CD4-positive, CD25-positive, alpha-beta regulatory T cell (primary cell): ENCODE data around the gene TEAD3. TPM values are rescaled to one million over a fixed set of nuclear protein-coding genes. Genes with fewer than 3 reads are reported as not detected.

ENCODE experiments used
- ATAC-seq, 2 donors: fragments of 150-1000 bp; cut with Tn5 transposase; one replicate each; pipeline ENCODE4 v1.10.0; 2021; ENCODE audit warnings: low read depth in 2 of 2, moderate number of reproducible peaks in 2 of 2, moderate library complexity in 1 of 2
- DNase-seq, 3 donors: peaks; one replicate each; pipeline versions ENCODE4 v3.0.0 to v3.0.0-alpha.2; 2012 to 2022; ENCODE audit warnings: mixed read lengths in 1 of 3
- H3K27ac ChIP-seq: one replicate; pipeline ENCODE4 v1.7.0; 2013; ENCODE audit warnings: mild to moderate bottlenecking, low read length; ENCODE audit not compliant: insufficient read depth, poor library complexity, severe bottlenecking
- H3K27me3 ChIP-seq: one replicate; pipeline ENCODE4 v1.7.0; 2013; ENCODE audit warnings: low read length; ENCODE audit not compliant: control insufficient read depth, insufficient read depth
- H3K36me3 ChIP-seq: one replicate; pipeline ENCODE4 v1.7.0; 2013; ENCODE audit warnings: mild to moderate bottlenecking, low read length, moderate library complexity; ENCODE audit not compliant: control insufficient read depth, insufficient read depth
- H3K4me1 ChIP-seq: 2 replicates; pipeline ENCODE4 v1.7.0; 2013; ENCODE audit warnings: mild to moderate bottlenecking, low read length; ENCODE audit not compliant: insufficient read depth, control insufficient read depth, poor library complexity, severe bottlenecking
- H3K4me3 ChIP-seq: one replicate; pipeline ENCODE4 v1.7.0; 2013; ENCODE audit warnings: low read depth, mild to moderate bottlenecking, low read length, moderate library complexity
- H3K9me3 ChIP-seq, 2 experiments: 1 replicate in 1 of 2; 2 replicates in 1 of 2; pipeline ENCODE4 v1.7.0; 2013; ENCODE audit warnings: low read length in 2 of 2, mild to moderate bottlenecking in 1 of 2, moderate library complexity in 1 of 2; ENCODE audit not compliant: control insufficient read depth in 2 of 2
- H3K27ac Mint-ChIP-seq, 3 donors: one replicate each; pipeline ENCODE4 v1.8.0; 2020 to 2022; ENCODE audit warnings: mild to moderate bottlenecking in 3 of 3, mixed read lengths in 3 of 3, moderate library complexity in 2 of 3
- H3K27me3 Mint-ChIP-seq: one replicate; pipeline ENCODE4 v1.8.0; 2022; ENCODE audit warnings: mild to moderate bottlenecking, mixed read lengths
- H3K36me3 Mint-ChIP-seq: one replicate; pipeline ENCODE4 v1.8.0; 2020; ENCODE audit warnings: mixed read lengths
- H3K4me1 Mint-ChIP-seq, 4 donors: one replicate each; pipeline ENCODE4 v1.8.0; 2020 to 2022; ENCODE audit warnings: mixed read lengths in 4 of 4, mild to moderate bottlenecking in 1 of 4
- H3K4me3 Mint-ChIP-seq, 4 donors: one replicate each; pipeline ENCODE4 v1.8.0; 2020 to 2022; ENCODE audit warnings: mild to moderate bottlenecking in 4 of 4, mixed read lengths in 4 of 4, moderate library complexity in 3 of 4
- H3K9me3 Mint-ChIP-seq, 7 donors: one replicate each; pipeline ENCODE4 v1.8.0; 2020 to 2022; ENCODE audit warnings: mixed read lengths in 7 of 7, mild to moderate bottlenecking in 3 of 7, moderate library complexity in 2 of 7
- polyA plus RNA-seq, 4 donors: library from polyadenylated mRNA; unstranded; fragments of 300-500 nt; fragmentation: Illumina TruSeq; gene quantifications; one replicate each; pipeline ENCODE4 v1.2.3, GENCODE V29; 2021
- total RNA-seq: library from RNA; stranded (reverse); gene quantifications from one replicate; pipeline ENCODE4 v1.2.3, GENCODE V29; 2022

TEAD3 gene
- total and polyA plus RNA-seq, 5 donors from 2014 or later, result 0.18 to 0.24 (median 0.20) TPM; not detected in 2

DNA sequence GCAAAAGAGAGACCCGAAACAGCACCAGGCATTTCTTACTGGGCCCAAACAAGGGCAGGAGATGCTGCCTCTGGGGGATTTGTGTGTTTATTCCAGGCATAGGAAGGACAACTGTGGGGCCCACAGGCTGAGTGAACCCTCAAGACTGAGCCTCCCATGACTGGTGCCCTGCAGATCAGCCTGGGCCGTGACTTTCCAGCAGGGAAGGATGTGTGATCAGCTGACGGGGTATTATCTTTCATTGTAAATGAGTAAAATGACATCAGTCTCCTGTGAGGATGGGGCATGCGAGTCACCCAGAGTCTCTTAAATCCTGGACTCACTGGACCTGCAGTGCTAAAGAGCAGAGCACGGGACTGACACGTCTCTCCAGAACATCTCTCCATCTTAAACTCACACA is 3.9 kb upstream of the TEAD3 start:
- DNase-seq (no peak), ATAC-seq (no peak)
- Histone ChIP-seq H3K4me1 (peaks cover 17% of the 10 kb centered on the region), H3K4me3 (no peak overlapping the region), H3K27me3 (peaks cover 8% of the 10 kb centered on the region), H3K27ac (no peak overlapping the region), H3K36me3 (no peaks in the 10 kb centered on the region), H3K9me3 (no peaks in the 10 kb centered on the region)
- H3K27me3 Mint-ChIP-seq, result peaks cover 40% of the 10 kb centered on the region
- H3K4me3 Mint-ChIP-seq, result no peak overlapping the region
- peak overlapping the region in 1 of 3 donors; percentile 42 for H3K27ac Mint-ChIP-seq
- peaks cover 0 to 10% (median 4%) of the 10 kb centered on the region in 4 donors for H3K4me1 Mint-ChIP-seq
- no peaks in the 10 kb centered on the region for H3K36me3 Mint-ChIP-seq
- peaks cover 0 to 2% (median 0%) of the 10 kb centered on the region in 7 donors for H3K9me3 Mint-ChIP-seq

- H3K9me3 Mint-ChIP-seq, result peaks cover 0 to 2% (median 0%) of the 10 kb centered on the region in 7 donors
- DNase-seq (no peak), ATAC-seq (no peak)
- Histone ChIP-seq H3K36me3 (no peaks in the 10 kb centered on the region), H3K4me3 (no peak overlapping the region), H3K4me1 (peaks cover 17% of the 10 kb centered on the region), H3K27me3 (peaks cover 8% of the 10 kb centered on the region), H3K27ac (no peak overlapping the region), H3K9me3 (no peaks in the 10 kb centered on the region)
- no peaks in the 10 kb centered on the region for H3K36me3 Mint-ChIP-seq
- peak overlapping the region in 2 of 4 donors; percentile 86 to 87 for H3K4me3 Mint-ChIP-seq
- H3K27me3 Mint-ChIP-seq, result peaks cover 40% of the 10 kb centered on the region
- H3K4me1 Mint-ChIP-seq, result peaks cover 0 to 16% (median 4%) of the 10 kb centered on the region in 4 donors
- H3K27ac Mint-ChIP-seq, result no peak overlapping the region
These were observed 2.5 kb upstream of the TEAD3 start for GRCh38 chr6:35499372-35499771.

DNA sequence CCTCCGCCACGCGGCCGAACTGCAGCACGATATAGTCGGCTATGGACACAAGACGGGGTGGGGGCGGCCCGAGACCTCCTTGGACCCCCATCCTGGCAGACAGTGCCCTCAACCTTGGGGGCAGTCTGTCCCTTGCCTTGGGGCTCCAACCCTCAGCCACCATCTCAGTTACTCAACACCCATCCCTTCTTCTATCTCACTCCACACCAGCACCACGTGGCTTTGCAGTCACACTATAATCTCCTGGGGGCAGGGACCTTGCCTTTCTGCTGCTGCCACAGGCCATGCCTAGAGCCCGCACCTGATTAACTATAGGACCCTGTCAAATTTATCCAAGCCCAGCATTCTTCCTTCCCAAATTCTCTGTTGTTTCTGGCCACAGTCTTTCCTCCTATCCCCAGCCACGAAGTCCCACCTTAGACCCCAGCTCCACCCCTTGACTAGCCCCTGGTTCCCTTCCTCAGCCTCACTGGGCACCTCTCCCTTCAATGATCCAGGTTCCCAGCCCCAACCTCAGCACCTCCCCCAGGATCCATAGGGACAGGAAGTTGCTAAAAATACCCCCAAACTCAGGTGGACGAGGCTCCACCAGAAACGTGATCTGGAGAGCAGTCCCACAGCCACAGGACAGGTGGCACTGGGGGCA is 1.7 kb upstream of the TEAD3 start:
- H3K27ac Mint-ChIP-seq, result peak overlapping the region in 2 of 3 donors; percentile 70 to 93
- H3K27me3 Mint-ChIP-seq, result peaks cover 40% of the 10 kb centered on the region

GRCh38 chr6:35497571-35498421 is 917 bp upstream of the TEAD3 start:
- Histone ChIP-seq H3K4me1 (peaks cover 17% of the 10 kb centered on the region), H3K4me3 (no peak overlapping the region), H3K27me3 (peaks cover 10% of the 10 kb centered on the region), H3K36me3 (no peaks in the 10 kb centered on the region), H3K9me3 (no peaks in the 10 kb centered on the region), H3K27ac (no peak overlapping the region)
- ATAC-seq (peak; percentile 5 to 33), DNase-seq (peak; percentile 16 to 51 (median 33))
- Mint-ChIP-seq H3K4me1 (peaks cover 0 to 24% (median 5%) of the 10 kb centered on the region in 4 donors), H3K36me3 (no peaks in the 10 kb centered on the region), H3K27me3 (peaks cover 32% of the 10 kb centered on the region), H3K9me3 (peaks cover 0 to 2% (median 0%) of the 10 kb centered on the region in 7 donors), H3K4me3 (peak overlapping the region; percentile 82 to 91 (median 86)), H3K27ac (peak overlapping the region in 1 of 3 donors; percentile 66)

More for the DNA sequence above, 1.7 kb upstream of the TEAD3 start:
- Histone ChIP-seq H3K4me1 (peaks cover 17% of the 10 kb centered on the region), H3K9me3 (no peaks in the 10 kb centered on the region), H3K4me3 (no peak overlapping the region), H3K36me3 (no peaks in the 10 kb centered on the region), H3K27ac (no peak overlapping the region), H3K27me3 (peaks cover 8% of the 10 kb centered on the region)
- ATAC-seq, result no peak
- Mint-ChIP-seq H3K36me3 (no peaks in the 10 kb centered on the region), H3K4me3 (peak overlapping the region; percentile 82 to 91 (median 86)), H3K9me3 (peaks cover 0 to 2% (median 0%) of the 10 kb centered on the region in 7 donors), H3K4me1 (peaks cover 0 to 19% (median 5%) of the 10 kb centered on the region in 4 donors)
- DNase-seq, result no peak

- Mint-ChIP-seq H3K4me3 (peak overlapping the region; percentile 81 to 90 (median 84)), H3K4me1 (peaks cover 0 to 24% (median 5%) of the 10 kb centered on the region in 4 donors), H3K27me3 (peaks cover 28% of the 10 kb centered on the region), H3K27ac (peak overlapping the region in 1 of 3 donors; percentile 47), H3K9me3 (peaks cover 0 to 2% (median 0%) of the 10 kb centered on the region in 7 donors), H3K36me3 (no peaks in the 10 kb centered on the region)
- Histone ChIP-seq H3K27ac (no peak overlapping the region), H3K27me3 (peaks cover 10% of the 10 kb centered on the region), H3K4me1 (peaks cover 17% of the 10 kb centered on the region), H3K9me3 (no peaks in the 10 kb centered on the region), H3K36me3 (no peaks in the 10 kb centered on the region), H3K4me3 (no peak overlapping the region)
- no peak for DNase-seq
- ATAC-seq, result no peak
These were observed 641 bp downstream of the TEAD3 start for GRCh38 chr6:35496036-35496840.

GRCh38 chr6:35495258-35496035 is 1.4 kb downstream of the TEAD3 start:
- H3K4me1 ChIP-seq, result peaks cover 17% of the 10 kb centered on the region
- Mint-ChIP-seq H3K36me3 (no peaks in the 10 kb centered on the region), H3K9me3 (peaks cover 0 to 2% (median 0%) of the 10 kb centered on the region in 7 donors), H3K27me3 (peaks cover 28% of the 10 kb centered on the region), H3K4me3 (peak overlapping the region; percentile 81 to 90 (median 84)), H3K27ac (peak overlapping the region in 1 of 3 donors; percentile 47), H3K4me1 (peaks cover 0 to 27% (median 5%) of the 10 kb centered on the region in 4 donors)
- no peak for DNase-seq
- no peaks in the 10 kb centered on the region for H3K36me3 ChIP-seq
- no peaks in the 10 kb centered on the region for H3K9me3 ChIP-seq
- ATAC-seq, result no peak
- no peak overlapping the region for H3K4me3 ChIP-seq
- no peak overlapping the region for H3K27ac ChIP-seq
- H3K27me3 ChIP-seq, result peaks cover 10% of the 10 kb centered on the region
